ENCODE measurements around the gene SMYD1.

Gene SMYD1

DNA sequence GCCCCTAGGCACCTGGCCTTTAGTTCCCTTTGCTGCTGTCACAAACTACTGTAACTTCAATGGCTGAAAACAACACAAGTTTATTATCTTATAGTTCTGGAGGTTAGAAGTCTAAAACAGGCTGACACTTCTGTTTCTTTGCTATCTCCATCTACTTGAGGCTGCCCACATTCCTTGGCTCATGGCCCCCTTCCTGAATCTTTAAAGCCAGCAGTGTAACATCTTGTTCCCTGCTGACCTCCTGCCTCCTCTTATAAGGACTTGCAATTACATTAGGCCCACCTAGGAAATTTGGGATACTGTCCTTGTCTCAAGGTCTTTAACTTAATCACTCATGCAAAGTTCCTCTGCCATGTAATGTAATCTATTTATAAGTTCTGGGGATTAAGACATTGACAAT is 6.5 kb downstream of the SMYD1 start:
- Histone ChIP-seq H3K36me3 (ENCODE audit: control insufficient read depth, insufficient read depth, low read length) (no peaks in the 10 kb centered on the region), H3K9me3 (ENCODE audit: control insufficient read depth, low read length) (peaks cover 5% of the 10 kb centered on the region), H3K4me1 (ENCODE audit: control insufficient read depth, insufficient read depth, low read length, poor library complexity, severe bottlenecking) (no peaks in the 10 kb centered on the region), H3K27ac (ENCODE audit: low read depth, low read length, severe bottlenecking) (no peak overlapping the region), H3K4me3 (ENCODE audit: extremely low read depth, insufficient read depth, low read length, poor library complexity, severe bottlenecking) (no peak overlapping the region)

DNA sequence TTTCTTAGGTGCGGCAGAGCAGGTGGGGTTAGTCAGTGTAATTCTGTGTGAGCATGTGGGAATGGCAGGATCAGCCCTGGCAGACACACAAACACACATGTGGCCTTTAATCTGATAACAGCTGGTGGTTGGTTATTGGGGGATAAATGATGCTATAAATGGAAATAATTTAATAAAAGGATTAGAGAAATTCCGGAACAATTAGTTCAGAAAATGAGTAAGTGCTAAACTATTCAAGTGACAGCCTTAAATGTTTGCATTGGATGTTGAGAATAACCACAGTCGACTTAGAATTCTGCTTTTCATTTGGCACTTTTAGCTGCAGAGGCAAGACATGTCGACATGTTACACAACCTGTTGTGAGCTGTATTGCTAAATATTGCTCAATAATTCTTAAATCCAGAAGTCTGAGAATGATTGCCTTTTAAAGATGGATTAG is 7.2 kb downstream of the SMYD1 start:
- Histone ChIP-seq H3K9me3 (ENCODE audit: control insufficient read depth, low read length) (peaks cover 5% of the 10 kb centered on the region), H3K4me1 (ENCODE audit: control insufficient read depth, insufficient read depth, low read length, poor library complexity, severe bottlenecking) (no peaks in the 10 kb centered on the region), H3K4me3 (ENCODE audit: extremely low read depth, insufficient read depth, low read length, poor library complexity, severe bottlenecking) (no peak overlapping the region), H3K27ac (ENCODE audit: low read depth, low read length, severe bottlenecking) (no peak overlapping the region), H3K36me3 (ENCODE audit: control insufficient read depth, insufficient read depth, low read length) (no peaks in the 10 kb centered on the region)
- 85 to 91% methylated on average over 2 to 3 of the region's 4 CpGs for WGBS, 2 experiments (ENCODE audit: insufficient coverage in 2 of 2)

DNA sequence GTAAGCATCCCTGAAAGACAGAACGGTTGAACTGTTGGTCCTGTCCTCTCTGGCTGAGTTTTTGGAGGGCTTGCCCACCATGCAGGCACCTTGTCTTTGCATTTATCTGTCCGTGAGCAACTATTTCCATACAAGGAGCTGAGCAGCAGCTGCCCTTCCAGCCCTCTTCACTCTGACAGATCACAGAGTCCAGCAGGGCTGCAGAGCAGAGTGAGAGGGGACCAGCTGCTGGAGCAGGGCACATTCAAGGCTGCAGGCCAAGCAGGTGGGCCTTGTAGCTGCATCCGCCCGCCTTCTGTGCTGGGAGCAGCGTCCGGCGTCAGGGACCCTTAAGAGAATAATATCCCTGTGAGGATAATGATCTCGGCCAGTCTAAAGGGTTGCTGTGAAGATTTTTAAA is 9.5 kb downstream of the SMYD1 start:
- H3K4me3 ChIP-seq (ENCODE audit: extremely low read depth, insufficient read depth, low read length, poor library complexity, severe bottlenecking): no peak overlapping the region
- no peaks in the 10 kb centered on the region for H3K4me1 ChIP-seq (ENCODE audit: control insufficient read depth, insufficient read depth, low read length, poor library complexity, severe bottlenecking)
- WGBS, 2 experiments (ENCODE audit: insufficient coverage in 2 of 2): 92 to 95% methylated on average over 7 to 8 of the region's 8 CpGs
- no peak overlapping the region for H3K27ac ChIP-seq (ENCODE audit: low read depth, low read length, severe bottlenecking)
- H3K9me3 ChIP-seq (ENCODE audit: control insufficient read depth, low read length): peaks cover 5% of the 10 kb centered on the region
- H3K36me3 ChIP-seq (ENCODE audit: control insufficient read depth, insufficient read depth, low read length): no peaks in the 10 kb centered on the region

DNA sequence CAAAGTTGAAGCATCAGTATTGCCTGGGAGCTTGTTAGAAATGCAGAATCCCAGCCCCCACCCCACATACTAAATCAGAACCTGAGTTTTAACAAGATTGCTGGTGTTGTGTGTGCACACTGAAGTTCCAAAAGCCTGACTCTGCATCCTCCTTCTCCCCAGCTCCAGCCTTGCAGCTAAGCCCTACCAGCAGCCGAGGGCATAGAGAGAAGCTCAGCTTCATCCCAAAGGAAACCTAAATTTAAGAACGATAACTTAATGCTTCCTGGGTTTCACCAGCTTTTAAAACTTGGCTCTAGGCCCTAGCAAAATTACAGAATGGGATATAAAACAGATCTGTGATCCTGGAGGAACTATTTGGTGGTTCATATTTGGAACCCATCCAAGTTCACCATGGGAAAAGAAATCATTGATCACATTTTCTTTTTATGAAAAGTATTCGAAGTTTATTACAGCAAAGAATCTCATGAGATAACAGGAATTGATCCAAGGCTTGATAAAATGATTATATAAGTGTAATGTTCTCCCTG is 11.1 kb downstream of the SMYD1 start:
- Histone ChIP-seq H3K4me1 (ENCODE audit: control insufficient read depth, insufficient read depth, low read length, poor library complexity, severe bottlenecking) (no peaks in the 10 kb centered on the region), H3K9me3 (ENCODE audit: control insufficient read depth, low read length) (peaks cover 5% of the 10 kb centered on the region), H3K4me3 (ENCODE audit: extremely low read depth, insufficient read depth, low read length, poor library complexity, severe bottlenecking) (no peak overlapping the region), H3K36me3 (ENCODE audit: control insufficient read depth, insufficient read depth, low read length) (no peaks in the 10 kb centered on the region), H3K27ac (ENCODE audit: low read depth, low read length, severe bottlenecking) (no peak overlapping the region)
- WGBS, 2 experiments (ENCODE audit: insufficient coverage in 2 of 2): 57 to 86% methylated on average over 1 to 2 of the region's 3 CpGs

DNA sequence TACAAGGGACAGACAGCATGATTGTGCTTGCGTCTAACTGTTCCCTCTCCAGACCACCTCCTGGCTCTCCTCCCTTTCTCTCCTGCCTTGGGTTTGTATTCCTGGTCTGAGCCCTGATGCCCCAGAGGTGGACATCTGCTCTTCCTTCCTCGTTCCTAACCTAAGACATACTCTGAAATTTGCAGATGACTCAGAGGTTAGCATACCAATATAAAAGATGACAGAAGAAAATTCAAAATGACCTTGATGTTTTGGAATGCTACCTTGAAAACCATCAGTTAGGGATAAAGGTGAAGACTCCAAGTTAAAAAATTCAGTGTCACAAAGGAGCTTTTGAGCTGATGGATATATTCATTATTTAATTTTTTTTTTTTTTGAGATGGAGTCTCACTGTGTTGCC is 12.9 kb downstream of the SMYD1 start:
- H3K27ac ChIP-seq (ENCODE audit: low read depth, low read length, severe bottlenecking): no peak overlapping the region
- no peaks in the 10 kb centered on the region for H3K9me3 ChIP-seq (ENCODE audit: control insufficient read depth, low read length)
- H3K4me1 ChIP-seq (ENCODE audit: control insufficient read depth, insufficient read depth, low read length, poor library complexity, severe bottlenecking): no peaks in the 10 kb centered on the region
- no peaks in the 10 kb centered on the region for H3K36me3 ChIP-seq (ENCODE audit: control insufficient read depth, insufficient read depth, low read length)
- H3K4me3 ChIP-seq (ENCODE audit: extremely low read depth, insufficient read depth, low read length, poor library complexity, severe bottlenecking): no peak overlapping the region
- WGBS, 2 experiments (ENCODE audit: insufficient coverage in 2 of 2): 100% methylated on average over 1 of the region's 2 CpGs

DNA sequence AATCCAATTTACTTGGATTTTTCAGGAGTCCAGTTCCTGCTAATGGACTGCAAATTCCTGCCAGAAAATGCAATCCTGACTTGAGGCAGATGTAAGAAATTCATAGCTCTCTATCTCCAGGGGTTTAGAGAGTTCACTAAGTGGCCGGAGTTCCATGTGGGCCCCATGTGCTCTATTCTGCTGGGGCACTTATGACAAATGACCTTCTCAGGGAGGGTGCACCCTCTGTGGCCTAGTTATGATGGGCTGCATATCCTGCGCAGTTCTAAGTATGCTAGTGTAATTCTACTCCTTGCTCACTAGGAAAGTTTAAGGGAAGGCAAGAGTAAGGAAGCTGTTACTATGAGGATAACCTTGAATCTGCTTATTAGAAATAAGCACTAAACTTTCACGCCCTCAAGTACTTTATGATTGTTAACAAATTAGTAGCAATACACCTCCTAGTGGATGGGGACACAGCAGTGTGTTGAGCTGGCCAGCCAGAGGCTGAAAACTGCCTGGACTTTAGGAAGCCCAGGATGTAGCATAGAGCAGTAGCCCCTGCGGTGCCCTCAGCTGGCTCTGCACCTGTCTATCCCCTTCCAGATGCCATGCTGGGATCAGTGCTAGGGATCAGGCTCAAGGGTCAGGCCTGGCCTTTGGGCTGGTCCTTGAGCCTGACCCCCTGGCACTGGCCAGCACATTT is 14.4 kb downstream of the SMYD1 start:
- Histone ChIP-seq H3K9me3 (ENCODE audit: control insufficient read depth, low read length) (no peaks in the 10 kb centered on the region), H3K4me1 (ENCODE audit: control insufficient read depth, insufficient read depth, low read length, poor library complexity, severe bottlenecking) (no peaks in the 10 kb centered on the region), H3K36me3 (ENCODE audit: control insufficient read depth, insufficient read depth, low read length) (no peaks in the 10 kb centered on the region), H3K27ac (ENCODE audit: low read depth, low read length, severe bottlenecking) (no peak overlapping the region), H3K4me3 (ENCODE audit: extremely low read depth, insufficient read depth, low read length, poor library complexity, severe bottlenecking) (no peak overlapping the region)
- 83 to 93% methylated on average over 2 to 3 of the region's 4 CpGs for WGBS, 2 experiments (ENCODE audit: insufficient coverage in 2 of 2)

DNA sequence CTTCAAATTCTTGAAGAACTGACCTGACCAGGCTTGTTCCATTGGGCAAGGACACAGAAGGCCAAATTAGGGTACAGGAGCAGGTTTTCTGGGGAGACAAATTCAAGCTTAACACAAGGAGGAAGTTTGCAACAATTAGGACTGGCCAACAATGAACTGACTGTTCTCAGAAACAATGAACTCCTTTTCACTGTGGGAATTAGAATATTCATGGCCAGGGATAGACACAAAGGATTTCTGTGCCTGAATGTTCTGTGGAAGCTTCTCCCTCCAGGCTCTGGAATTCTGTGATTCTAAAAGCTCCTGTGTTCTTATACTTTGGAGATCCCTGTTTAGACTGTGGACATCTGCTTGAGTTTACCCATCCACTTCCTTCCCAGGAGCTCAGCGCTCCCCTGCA is 15.2 kb downstream of the SMYD1 start:
- WGBS, 2 experiments (ENCODE audit: insufficient coverage in 2 of 2): no CpG with 5 or more reads among the region's 1 CpG
- Histone ChIP-seq H3K9me3 (ENCODE audit: control insufficient read depth, low read length) (no peaks in the 10 kb centered on the region), H3K36me3 (ENCODE audit: control insufficient read depth, insufficient read depth, low read length) (no peaks in the 10 kb centered on the region), H3K4me3 (ENCODE audit: extremely low read depth, insufficient read depth, low read length, poor library complexity, severe bottlenecking) (no peak overlapping the region), H3K27ac (ENCODE audit: low read depth, low read length, severe bottlenecking) (no peak overlapping the region), H3K4me1 (ENCODE audit: control insufficient read depth, insufficient read depth, low read length, poor library complexity, severe bottlenecking) (no peaks in the 10 kb centered on the region)

DNA sequence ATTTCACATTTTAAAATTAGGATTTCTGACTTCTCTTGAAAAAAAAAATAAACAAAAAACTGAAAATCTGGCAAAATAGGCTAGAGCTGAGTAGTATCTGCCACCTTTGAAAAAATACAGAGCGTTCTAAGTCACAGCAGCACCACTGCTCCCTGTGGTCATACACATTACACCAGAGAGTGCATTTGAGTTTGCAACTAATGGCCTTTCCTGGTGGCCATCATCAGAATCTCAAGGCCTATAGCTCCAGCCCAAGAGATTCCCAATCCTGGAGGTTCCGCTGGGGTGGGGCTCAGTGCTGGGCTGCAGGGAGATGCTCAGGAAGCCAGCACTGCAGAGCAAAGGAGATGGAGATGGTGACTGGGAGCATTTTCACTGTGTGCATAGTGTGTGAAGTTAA is 17.5 kb downstream of the SMYD1 start:
- no peak overlapping the region for H3K4me3 ChIP-seq (ENCODE audit: extremely low read depth, insufficient read depth, low read length, poor library complexity, severe bottlenecking)
- H3K4me1 ChIP-seq (ENCODE audit: control insufficient read depth, insufficient read depth, low read length, poor library complexity, severe bottlenecking): no peaks in the 10 kb centered on the region
- no peak overlapping the region for H3K27ac ChIP-seq (ENCODE audit: low read depth, low read length, severe bottlenecking)
- WGBS, 2 experiments (ENCODE audit: insufficient coverage in 2 of 2): 84 to 95% methylated on average over 2 of the region's 2 CpGs
- no peaks in the 10 kb centered on the region for H3K9me3 ChIP-seq (ENCODE audit: control insufficient read depth, low read length)
- no peaks in the 10 kb centered on the region for H3K36me3 ChIP-seq (ENCODE audit: control insufficient read depth, insufficient read depth, low read length)

DNA sequence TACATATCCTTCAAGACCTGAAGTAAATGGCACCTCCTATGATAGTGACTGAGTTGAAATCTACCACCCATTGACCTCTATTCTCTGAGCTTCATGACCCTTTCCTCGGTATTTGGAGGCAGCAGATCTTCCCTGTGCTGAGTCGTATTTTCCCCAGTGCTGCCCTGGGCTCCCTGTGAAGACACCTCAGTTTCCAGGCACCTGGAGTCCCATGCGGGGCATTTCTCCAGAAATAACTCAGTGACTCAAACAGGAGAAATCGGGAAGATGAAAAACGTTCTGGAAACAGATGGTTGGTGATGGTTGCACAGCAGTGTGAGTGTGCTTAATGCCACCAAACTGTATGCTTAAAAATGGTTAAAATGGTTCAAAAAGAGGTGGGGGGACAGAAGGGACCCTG is 18.0 kb downstream of the SMYD1 start:
- Histone ChIP-seq H3K9me3 (ENCODE audit: control insufficient read depth, low read length) (no peaks in the 10 kb centered on the region), H3K4me3 (ENCODE audit: extremely low read depth, insufficient read depth, low read length, poor library complexity, severe bottlenecking) (no peak overlapping the region), H3K27ac (ENCODE audit: low read depth, low read length, severe bottlenecking) (no peak overlapping the region), H3K36me3 (ENCODE audit: control insufficient read depth, insufficient read depth, low read length) (no peaks in the 10 kb centered on the region), H3K4me1 (ENCODE audit: control insufficient read depth, insufficient read depth, low read length, poor library complexity, severe bottlenecking) (no peaks in the 10 kb centered on the region)
- WGBS, 2 experiments (ENCODE audit: insufficient coverage in 2 of 2): 77 to 83% methylated on average over 4 of the region's 5 CpGs

DNA sequence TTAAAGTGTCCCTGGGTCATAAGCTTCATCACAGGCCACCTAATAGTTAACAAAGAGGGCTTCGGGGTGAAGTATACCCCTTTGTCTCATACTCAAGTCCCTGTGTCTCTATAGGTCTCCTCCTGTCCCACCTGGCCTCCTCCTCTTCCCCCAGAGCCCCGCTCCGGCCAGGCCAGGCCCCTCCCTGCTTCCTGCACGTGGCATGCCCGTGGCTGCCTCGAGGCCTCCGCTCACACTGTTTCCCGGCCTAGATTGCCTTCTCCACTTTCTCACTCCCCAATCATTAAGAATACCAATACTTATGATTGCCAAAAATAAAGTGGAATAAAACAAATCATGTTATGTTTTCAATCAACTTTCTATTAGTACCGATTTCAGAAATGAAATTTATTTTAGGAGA is 18.8 kb downstream of the SMYD1 start:
- no peak overlapping the region for H3K27ac ChIP-seq (ENCODE audit: low read depth, low read length, severe bottlenecking)
- no peak overlapping the region for H3K4me3 ChIP-seq (ENCODE audit: extremely low read depth, insufficient read depth, low read length, poor library complexity, severe bottlenecking)
- no peaks in the 10 kb centered on the region for H3K9me3 ChIP-seq (ENCODE audit: control insufficient read depth, low read length)
- WGBS, 2 experiments (ENCODE audit: insufficient coverage in 2 of 2): 89 to 93% methylated on average over 1 to 5 of the region's 9 CpGs
- H3K4me1 ChIP-seq (ENCODE audit: control insufficient read depth, insufficient read depth, low read length, poor library complexity, severe bottlenecking): no peaks in the 10 kb centered on the region
- no peaks in the 10 kb centered on the region for H3K36me3 ChIP-seq (ENCODE audit: control insufficient read depth, insufficient read depth, low read length)

DNA sequence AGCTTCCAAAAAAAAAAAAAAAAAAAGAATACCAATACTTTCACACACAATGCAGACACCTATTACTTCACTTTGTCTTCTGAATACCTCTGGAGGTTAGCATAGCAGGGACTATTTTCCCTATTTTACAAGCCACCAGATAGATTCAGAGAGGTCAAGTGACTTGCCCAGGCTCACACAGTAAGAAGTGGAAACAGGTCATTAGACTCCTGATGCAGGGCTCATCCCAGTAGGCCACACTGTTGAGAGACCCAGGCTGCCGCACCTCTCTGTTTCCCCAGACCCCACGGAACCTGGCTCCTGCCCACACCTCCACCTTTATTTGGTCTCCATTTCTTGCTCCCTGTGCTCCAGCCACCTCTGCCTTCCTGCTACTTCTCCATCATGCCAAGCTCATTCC is 19.4 kb downstream of the SMYD1 start:
- no peak overlapping the region for H3K4me3 ChIP-seq (ENCODE audit: extremely low read depth, insufficient read depth, low read length, poor library complexity, severe bottlenecking)
- 83 to 92% methylated on average over 2 of the region's 2 CpGs for WGBS, 2 experiments (ENCODE audit: insufficient coverage in 2 of 2)
- H3K4me1 ChIP-seq (ENCODE audit: control insufficient read depth, insufficient read depth, low read length, poor library complexity, severe bottlenecking): no peaks in the 10 kb centered on the region
- H3K9me3 ChIP-seq (ENCODE audit: control insufficient read depth, low read length): no peaks in the 10 kb centered on the region
- H3K36me3 ChIP-seq (ENCODE audit: control insufficient read depth, insufficient read depth, low read length): no peaks in the 10 kb centered on the region
- no peak overlapping the region for H3K27ac ChIP-seq (ENCODE audit: low read depth, low read length, severe bottlenecking)

All from mesodermal cell (in vitro differentiated cells).